ENCODE data around the gene ACAD9. TPM values are rescaled to one million over a fixed set of nuclear protein-coding genes. Genes with fewer than 3 reads are reported as not detected.

ACAD9 gene
- total and polyA plus RNA-seq, 2 donors (not counting 1 experiment from before 2014, with no cell fraction given) = 33.6 to 57.6 TPM

DNA sequence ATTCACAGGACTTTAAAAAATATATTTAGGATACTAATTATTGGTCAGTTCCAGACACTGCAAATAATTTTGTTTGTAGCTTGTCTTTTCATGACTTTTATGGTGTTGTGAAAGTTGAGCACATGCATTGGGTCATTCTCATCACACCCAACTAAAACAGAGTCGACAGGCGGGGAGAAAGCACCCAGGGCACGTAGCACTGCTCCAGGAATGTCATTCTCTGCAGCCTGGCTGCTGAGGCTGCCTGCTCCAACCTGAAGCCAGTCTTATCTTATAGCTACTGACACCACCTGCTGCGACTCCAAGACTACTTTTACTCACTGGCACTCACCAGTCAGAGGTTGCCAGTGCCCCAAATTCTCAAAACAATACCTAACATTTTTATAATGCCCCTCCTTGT is 56.9 kb downstream of the ACAD9 start:
- Histone ChIP-seq H3K27ac (ENCODE audit: low read length in 2 of 2) (no peak overlapping the region), H3K4me1 (ENCODE audit: control insufficient read depth in 2 of 2, insufficient read depth in 2 of 2, low read length in 2 of 2) (no peaks in the 10 kb centered on the region), H3K36me3 (replicated peaks in 1 of 2; ENCODE audit: control extremely low read depth in 1 of 2, control insufficient read depth in 1 of 2, extremely low read depth in 1 of 2, insufficient read depth in 2 of 2, low read length in 1 of 2) (no peaks in the 10 kb centered on the region), H3K9me3 (ENCODE audit: control extremely low read depth in 1 of 3, control insufficient read depth in 2 of 3, insufficient read depth in 1 of 3, low read length in 2 of 3) (no peaks in the 10 kb centered on the region), H3K27me3 (replicated peaks in 1 of 4; ENCODE audit: control extremely low read depth in 1 of 4, control insufficient read depth in 3 of 4, insufficient read depth in 4 of 4, low read length in 3 of 4) (peaks cover 0 to 3% (median 0%) of the 10 kb centered on the region in 4 experiments), H3K4me2 (replicated peaks; ENCODE audit: low read depth, low read length, poor library complexity, severe bottlenecking) (no peak overlapping the region), H4K20me1 (ENCODE audit: control insufficient read depth, insufficient read depth, low read length, poor library complexity, severe bottlenecking) (no peaks in the 10 kb centered on the region), H2AFZ (ENCODE audit: insufficient read depth, low read depth, low read length, poor library complexity, severe bottlenecking) (no peak overlapping the region), H3K4me3 (ENCODE audit: control extremely low read depth in 1 of 5, extremely low read depth in 1 of 5, insufficient read depth in 1 of 5, low read depth in 2 of 5, low read length in 4 of 5) (no peak overlapping the region), H3K79me2 (ENCODE audit: control insufficient read depth, insufficient read depth, low read length) (no peaks in the 10 kb centered on the region), H3K9ac (ENCODE audit: low read length) (no peak overlapping the region)
- Mint-ChIP-seq H3K27me3 (peaks cover 20% of the 10 kb centered on the region), H3K9me3 (ENCODE audit: insufficient read depth) (no peaks in the 10 kb centered on the region), H3K27ac (no peak overlapping the region), H3K4me3 (no peak overlapping the region), H3K4me1 (no peaks in the 10 kb centered on the region)
- DNase-seq (no peak), ATAC-seq (ENCODE audit: low read depth) (no peak)
- intact Hi-C loops (cut with micrococcal nuclease) = no loop called here
- ChIA-PET CTCF (no interaction called here), POLR2A (no interaction called here)
- TF ChIP-seq, protein P1, sequence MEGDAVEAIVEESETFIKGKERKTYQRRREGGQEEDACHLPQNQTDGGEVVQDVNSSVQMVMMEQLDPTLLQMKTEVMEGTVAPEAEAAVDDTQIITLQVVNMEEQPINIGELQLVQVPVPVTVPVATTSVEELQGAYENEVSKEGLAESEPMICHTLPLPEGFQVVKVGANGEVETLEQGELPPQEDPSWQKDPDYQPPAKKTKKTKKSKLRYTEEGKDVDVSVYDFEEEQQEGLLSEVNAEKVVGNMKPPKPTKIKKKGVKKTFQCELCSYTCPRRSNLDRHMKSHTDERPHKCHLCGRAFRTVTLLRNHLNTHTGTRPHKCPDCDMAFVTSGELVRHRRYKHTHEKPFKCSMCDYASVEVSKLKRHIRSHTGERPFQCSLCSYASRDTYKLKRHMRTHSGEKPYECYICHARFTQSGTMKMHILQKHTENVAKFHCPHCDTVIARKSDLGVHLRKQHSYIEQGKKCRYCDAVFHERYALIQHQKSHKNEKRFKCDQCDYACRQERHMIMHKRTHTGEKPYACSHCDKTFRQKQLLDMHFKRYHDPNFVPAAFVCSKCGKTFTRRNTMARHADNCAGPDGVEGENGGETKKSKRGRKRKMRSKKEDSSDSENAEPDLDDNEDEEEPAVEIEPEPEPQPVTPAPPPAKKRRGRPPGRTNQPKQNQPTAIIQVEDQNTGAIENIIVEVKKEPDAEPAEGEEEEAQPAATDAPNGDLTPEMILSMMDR (IDR thresholded peaks at IDR 0.05) = no peak
- TF ChIP-seq EZH2 (IDR thresholded peaks at IDR 0.05; ENCODE audit: borderline replicate concordance, insufficient read depth, low read depth, low read length, poor library complexity, severe bottlenecking) = no peak
- 70% methylated on average over 4 of the region's 4 CpGs for WGBS (ENCODE audit: insufficient coverage)

DNA sequence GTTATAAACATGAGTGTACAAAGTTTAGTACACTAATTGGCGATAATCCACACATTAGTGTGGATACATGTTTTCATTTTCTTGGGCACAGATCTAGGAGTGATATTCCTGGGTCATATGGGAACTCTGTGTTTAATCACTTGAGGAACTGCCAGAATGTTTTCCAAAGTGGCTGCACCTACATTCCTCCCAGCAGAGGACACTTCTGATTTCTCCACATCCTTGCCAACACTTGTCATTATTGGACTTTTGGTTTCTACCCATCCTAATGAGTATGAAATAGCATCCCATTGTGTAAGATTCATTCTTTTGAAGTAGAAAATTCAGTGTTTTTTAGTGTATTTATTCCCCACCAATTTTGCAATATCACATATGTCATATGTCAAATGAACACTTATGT is 60.8 kb downstream of the ACAD9 start:
- TF ChIP-seq, protein P1 (IDR thresholded peaks at IDR 0.05) = no peak
- TF ChIP-seq EZH2 (IDR thresholded peaks at IDR 0.05; ENCODE audit: borderline replicate concordance, insufficient read depth, low read depth, low read length, poor library complexity, severe bottlenecking) = no peak
- Histone ChIP-seq H3K27ac (ENCODE audit: low read length in 2 of 2) (no peak overlapping the region), H3K9me3 (ENCODE audit: control extremely low read depth in 1 of 3, control insufficient read depth in 2 of 3, insufficient read depth in 1 of 3, low read length in 2 of 3) (no peaks in the 10 kb centered on the region), H2AFZ (ENCODE audit: insufficient read depth, low read depth, low read length, poor library complexity, severe bottlenecking) (no peak overlapping the region), H3K36me3 (replicated peaks in 1 of 2; ENCODE audit: control extremely low read depth in 1 of 2, control insufficient read depth in 1 of 2, extremely low read depth in 1 of 2, insufficient read depth in 2 of 2, low read length in 1 of 2) (no peaks in the 10 kb centered on the region), H3K4me1 (ENCODE audit: control insufficient read depth in 2 of 2, insufficient read depth in 2 of 2, low read length in 2 of 2) (no peaks in the 10 kb centered on the region), H3K79me2 (ENCODE audit: control insufficient read depth, insufficient read depth, low read length) (no peaks in the 10 kb centered on the region), H3K4me3 (ENCODE audit: control extremely low read depth in 1 of 5, extremely low read depth in 1 of 5, insufficient read depth in 1 of 5, low read depth in 2 of 5, low read length in 4 of 5) (no peak overlapping the region), H3K4me2 (replicated peaks; ENCODE audit: low read depth, low read length, poor library complexity, severe bottlenecking) (no peak overlapping the region), H3K27me3 (replicated peaks in 1 of 4; ENCODE audit: control extremely low read depth in 1 of 4, control insufficient read depth in 3 of 4, insufficient read depth in 4 of 4, low read length in 3 of 4) (peaks cover 0 to 2% (median 0%) of the 10 kb centered on the region in 4 experiments), H3K9ac (ENCODE audit: low read length) (no peak overlapping the region), H4K20me1 (ENCODE audit: control insufficient read depth, insufficient read depth, low read length, poor library complexity, severe bottlenecking) (no peaks in the 10 kb centered on the region)
- no peak for ATAC-seq (ENCODE audit: low read depth)
- no peak for DNase-seq
- no peaks in the 10 kb centered on the region for H3K9me3 Mint-ChIP-seq (ENCODE audit: insufficient read depth)
- H3K4me1 Mint-ChIP-seq = no peaks in the 10 kb centered on the region
- H3K27me3 Mint-ChIP-seq = peaks cover 13% of the 10 kb centered on the region
- H3K27ac Mint-ChIP-seq = no peak overlapping the region
- CTCF ChIA-PET = no interaction called here
- POLR2A ChIA-PET = no interaction called here
- intact Hi-C loops (cut with micrococcal nuclease) = no loop called here
- no CpG with 5 or more reads among the region's 1 CpG for WGBS (ENCODE audit: insufficient coverage)
- no peak overlapping the region for H3K4me3 Mint-ChIP-seq

All from B cell (primary cell).